ENCODE measurements around the gene RNH1. TPM values are rescaled to one million over a fixed set of nuclear protein-coding genes. Genes with fewer than 3 reads are reported as not detected.

The RNH1 gene
- total and polyA plus RNA-seq, 2 of the 8 experiments (the other 6 are each of a cell fraction or from before 2014, with no cell fraction given): 48.7 to 49.8 TPM

- TF ChIP-seq BCL11A (IDR thresholded peaks at IDR 0.05; ENCODE audit: low read depth in 2 of 2, low read length in 2 of 2) (no peak), JUN (IDR thresholded peaks at IDR 0.05; ENCODE audit: low read depth, low read length) (no peak), BRCA1 (IDR thresholded peaks at IDR 0.05; ENCODE audit: low read depth, low read length) (no peak), ATF2 (IDR thresholded peaks at IDR 0.05; ENCODE audit: low read length) (no peak), SIRT6 (IDR thresholded peaks at IDR 0.05; ENCODE audit: low read length) (no peak), JUND (IDR thresholded peaks at IDR 0.05; ENCODE audit: low read length) (no peak), EZH2 (IDR thresholded peaks at IDR 0.05; ENCODE audit: low read depth, low read length, severe bottlenecking) (peak; percentile 74), NRF1 (IDR thresholded peaks at IDR 0.05; ENCODE audit: low read depth, low read length) (no peak), CEBPB (IDR thresholded peaks at IDR 0.05; ENCODE audit: low read depth, low read length) (no peak), KDM1A (IDR thresholded peaks at IDR 0.05; ENCODE audit: borderline replicate concordance, low read length) (no peak), SUZ12 (IDR thresholded peaks at IDR 0.05; ENCODE audit: low read length) (peak; percentile 78)
These were observed 49.0 kb upstream of the RNH1 start (continued) for GRCh38 chr11:555780-556661.

Measured in H1 (cell line).